ENCODE results near the gene POLR3GL.

GRCh38 chr1:145975216-145975615, 10.7 kb downstream of the POLR3GL start:
- TF ChIP-seq CTCF (conservative IDR thresholded peaks at IDR 0.05) = no peak
- no peak for TF ChIP-seq EZH2 (IDR thresholded peaks at IDR 0.05; ENCODE audit: low read depth)

Measured in PC-9 (cell line).